Ovary (tissue), 9 donors: Measurements from ENCODE around the gene SMAP2. TPM values are rescaled to one million over a fixed set of nuclear protein-coding genes. Genes with fewer than 3 reads are reported as not detected.

ENCODE experiments used
- DNase-seq, 5 donors: peaks; one replicate each; pipeline ENCODE4 v3.0.0-alpha.2; 2019 to 2020
- H3K27ac ChIP-seq, 2 donors: fragments of 200-600 bp; one replicate each; pipeline versions ENCODE4 v1.5.1 to v1.8.0; 2019 to 2022
- H3K27me3 ChIP-seq: fragments of 200-600 bp; one replicate; pipeline ENCODE4 v1.8.0; 2022
- H3K36me3 ChIP-seq: fragments of 200-600 bp; sonication (generic); one replicate; pipeline ENCODE4 v1.5.1; 2019
- H3K4me1 ChIP-seq: one replicate; pipeline ENCODE4 v1.8.1; 2013; ENCODE audit warnings: mild to moderate bottlenecking, moderate library complexity; ENCODE audit not compliant: insufficient read depth
- H3K4me3 ChIP-seq: fragments of 200-600 bp; sonication (generic); one replicate; pipeline ENCODE4 v1.5.1; 2017
- H3K9me3 ChIP-seq, 2 donors: fragments of 200-600 bp in 1 of 2; sonication (generic) in 1 of 2; one replicate each; pipeline versions ENCODE4 v1.5.1 to v1.8.1; 2013 to 2019; ENCODE audit warnings: mild to moderate bottlenecking in 1 of 2, moderate library complexity in 1 of 2
- CTCF ChIP-seq, 3 donors: fragments of 450-650 bp in 2 of 3; fragments of 200-600 bp in 1 of 3; IDR thresholded peaks; one replicate each; pipeline versions ENCODE4 v1.5.1 to v1.8.0; 2016 to 2022; ENCODE audit warnings: antibody characterized with exemption in 3 of 3, mild to moderate bottlenecking in 1 of 3
- EP300 ChIP-seq: sonication (generic); formaldehyde crosslinking; IDR thresholded peaks from one replicate; pipeline ENCODE4 v1.6.1; 2017; ENCODE audit warnings: antibody characterized with exemption
- POLR2A ChIP-seq: fragments of 450-650 bp; IDR thresholded peaks from one replicate; pipeline ENCODE4 v1.6.1; 2017; ENCODE audit warnings: antibody characterized with exemption, mild to moderate bottlenecking, moderate library complexity
- WGBS, 3 donors: extraction: QIAGEN DNeasy Blood & Tissue Kit in 1 of 3; methylation state at CpG; one replicate each; pipeline versions ENCODE4 v1.1.5 to v1.1.7; 2013 to 2017; 5-methylcytosine and 5-hydroxymethylcytosine counted together
- intact Hi-C, 4 donors: fragments of 100-400 bp; cut with DNase I; formaldehyde crosslinking; loops; one replicate each; pipeline versions ENCODE4 v1.11.0 to v1.15.1; 2022 to 2023
- polyA plus RNA-seq, 2 donors: library from polyadenylated mRNA; stranded (reverse); fragments of 200-250 nt in 1 of 2; fragments of 350-450 nt in 1 of 2; fragmentation: Illumina TruSeq in 1 of 2; extraction: RNeasy Lipid Tissue Mini Kit (QIAGEN cat#74804) in 1 of 2; gene quantifications; one replicate each; pipeline ENCODE4 v1.2.3, GENCODE V29; 2013 to 2014
- total RNA-seq, 7 donors: library from RNA; depleted of rRNA in 2 of 7; stranded (reverse); fragments of >200 nt in 2 of 7; fragmentation: NEBNext Ultra II Directional in 3 of 7; extraction: Animal tissue kit (Norgen Biotek cat#: 25700) in 3 of 7; gene quantifications; one replicate each; pipeline versions ENCODE4 v1.1.0 to v1.2.4, GENCODE V29; 2016 to 2023
- donor health status: DM: no; HTN: no; CAD: no; lungs with moderate emphysema.
- donor health status: DM: no; HTN: no; CAD: no.
- donor health status: Bipolar disorder and iron deficiency.
- donor health status: DM: yes; HTN: yes; CAD: no.
- donor health status: DM: no; HTN: no; CAD: no.
- donor health status: DM: yes; HTN: yes; CAD: no.

SMAP2 gene
- total and polyA plus RNA-seq, 9 donors = 10.7 to 72.0 (median 15.4) TPM

DNA sequence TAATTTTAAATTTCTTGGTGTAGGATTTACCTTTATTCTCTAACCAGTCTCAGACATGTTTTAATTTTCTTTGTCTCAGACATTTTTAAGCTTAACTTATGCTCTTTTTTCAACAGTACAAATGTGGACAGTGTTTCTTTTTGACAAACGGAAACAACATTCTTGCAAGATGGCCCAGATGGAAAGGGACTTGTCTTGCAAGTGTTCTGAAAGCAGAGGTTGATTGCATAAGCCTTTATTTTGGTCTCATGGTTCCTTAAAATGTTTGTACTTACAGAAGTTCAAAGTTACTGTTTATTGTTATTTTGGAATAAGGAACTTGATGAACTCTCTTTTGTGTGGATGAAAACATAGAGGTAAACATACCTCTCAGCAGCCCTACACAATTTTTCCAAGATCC is 22.9 kb downstream of the SMAP2 start:
- no peaks in the 10 kb centered on the region for H3K36me3 ChIP-seq
- no peak overlapping the region for H3K27ac ChIP-seq
- DNase-seq = no peak
- 10 to 33% (median 24%) methylated on average over 1 of the region's 1 CpG for WGBS, 3 donors
- intact Hi-C loops = no loop called here
- H3K9me3 ChIP-seq = no peaks in the 10 kb centered on the region
- no peak overlapping the region for H3K4me3 ChIP-seq
- no peaks in the 10 kb centered on the region for H3K4me1 ChIP-seq
- TF ChIP-seq EP300 = no peak
- TF ChIP-seq POLR2A = no peak
- TF ChIP-seq CTCF (IDR thresholded peaks at IDR 0.05) = no peak
- no peaks in the 10 kb centered on the region for H3K27me3 ChIP-seq

- 90 to 93% (median 91%) methylated on average over 2 of the region's 2 CpGs for WGBS, 3 donors
- TF ChIP-seq CTCF (IDR thresholded peaks at IDR 0.05) (no peak), EP300 (no peak), POLR2A (no peak)
- Histone ChIP-seq H3K9me3 (no peaks in the 10 kb centered on the region), H3K36me3 (no peaks in the 10 kb centered on the region), H3K4me3 (no peak overlapping the region), H3K27ac (no peak overlapping the region), H3K4me1 (no peaks in the 10 kb centered on the region), H3K27me3 (no peaks in the 10 kb centered on the region)
- intact Hi-C loops = no loop called here
- DNase-seq = no peak
Measured at GRCh38 chr1:40397258-40397657, 23.7 kb downstream of the SMAP2 start.

- TF ChIP-seq CTCF (IDR thresholded peaks at IDR 0.05) = no peak
- TF ChIP-seq EP300 = no peak
- no peak for TF ChIP-seq POLR2A
- Histone ChIP-seq H3K36me3 (no peaks in the 10 kb centered on the region), H3K9me3 (no peaks in the 10 kb centered on the region), H3K4me1 (no peaks in the 10 kb centered on the region), H3K27me3 (no peaks in the 10 kb centered on the region), H3K4me3 (no peak overlapping the region), H3K27ac (no peak overlapping the region)
- 74 to 85% (median 83%) methylated on average over 4 of the region's 4 CpGs for WGBS, 3 donors
- intact Hi-C loops = loop anchor here in 3 of 4 donors (5.0 to 10.0 kb wide), 3 partner anchors 55 to 255 kb away; no protein-coding TSS in a partner anchor
- DNase-seq = no peak
Measured at GRCh38 chr1:40399984-40400704, 26.6 kb downstream of the SMAP2 start.

DNA sequence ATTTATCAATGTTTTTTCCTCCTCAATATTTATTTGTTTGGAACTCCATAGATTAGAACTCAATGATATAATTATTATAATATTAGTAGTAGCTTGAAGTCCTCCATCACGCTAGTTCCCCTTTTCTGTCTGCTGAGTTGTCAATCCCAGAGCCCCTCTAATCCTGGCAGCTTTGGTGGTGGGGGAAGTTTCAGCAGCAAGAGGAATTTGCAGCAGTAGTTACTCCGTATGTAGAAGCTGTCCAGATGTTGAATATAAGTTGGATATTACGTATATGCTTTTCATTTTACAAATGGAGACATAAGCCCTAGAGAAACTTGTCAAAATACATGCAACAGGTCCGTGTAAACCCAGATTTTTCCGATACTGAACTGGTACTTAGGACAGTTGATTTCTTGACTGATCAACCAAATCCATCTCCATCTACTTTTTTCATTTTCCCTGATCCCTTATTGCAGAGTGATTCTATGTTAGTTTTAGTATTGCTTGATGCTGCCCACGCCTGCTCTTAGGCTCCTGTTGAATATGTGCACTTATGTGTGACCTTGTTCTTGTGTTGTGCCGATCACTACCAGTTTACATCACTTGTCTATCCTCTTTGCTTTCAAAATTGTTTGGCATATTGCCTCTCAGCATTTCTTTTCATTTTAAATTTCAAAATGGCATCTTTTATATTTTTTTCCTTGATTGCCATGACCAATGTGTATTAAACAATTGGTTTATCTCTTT is 28.1 kb downstream of the SMAP2 start:
- H3K27me3 ChIP-seq = no peaks in the 10 kb centered on the region
- no peaks in the 10 kb centered on the region for H3K36me3 ChIP-seq
- intact Hi-C loops = loop anchor here (2.0 to 10.0 kb wide), 4 partner anchors 57 to 257 kb away; no protein-coding TSS in a partner anchor
- no peaks in the 10 kb centered on the region for H3K9me3 ChIP-seq
- no peak for DNase-seq
- no peaks in the 10 kb centered on the region for H3K4me1 ChIP-seq
- WGBS, 3 donors = 82 to 91% (median 88%) methylated on average over 7 of the region's 7 CpGs
- no peak overlapping the region for H3K27ac ChIP-seq
- TF ChIP-seq POLR2A (no peak), EP300 (no peak), CTCF (IDR thresholded peaks at IDR 0.05) (no peak)
- no peak overlapping the region for H3K4me3 ChIP-seq
